Endothelial cell of umbilical vein (primary cell): ENCODE data around the gene THAP11.

Experiments
- EZH2 ChIP-seq: IDR thresholded peaks from 2 replicates; pipeline ENCODE4 v1.6.1; 2012; ENCODE audit warnings: borderline replicate concordance, low read depth, mild to moderate bottlenecking, moderate library complexity, low read length, inconsistent platforms; ENCODE audit not compliant: severe bottlenecking
- FOS ChIP-seq: IDR thresholded peaks from 2 replicates; pipeline ENCODE4 v1.6.1; 2011; ENCODE audit warnings: mild to moderate bottlenecking, low read length, moderate library complexity, borderline replicate concordance; ENCODE audit not compliant: insufficient read depth
- GATA2 ChIP-seq: IDR thresholded peaks from 2 replicates; pipeline ENCODE4 v1.7.0; 2011; ENCODE audit warnings: low read depth, mild to moderate bottlenecking, moderate library complexity, mixed read lengths, low read length; ENCODE audit not compliant: insufficient read length, insufficient read depth
- JUN ChIP-seq: IDR thresholded peaks from 2 replicates; pipeline ENCODE4 v1.6.1; 2011; ENCODE audit warnings: borderline replicate concordance, low read depth; ENCODE audit not compliant: insufficient read length, insufficient read depth
- MYC ChIP-seq: IDR thresholded peaks from one replicate; pipeline ENCODE4 v1.6.1; 2011; ENCODE audit warnings: mild to moderate bottlenecking, low read depth, low read length
- POLR2A ChIP-seq: IDR thresholded peaks from 2 replicates; pipeline ENCODE4 v1.6.1; 2012; ENCODE audit warnings: low read depth, mild to moderate bottlenecking, control low read depth, low read length
- POLR2AphosphoS5 ChIP-seq: IDR thresholded peaks from 2 replicates; pipeline ENCODE4 v1.6.1; 2012; ENCODE audit warnings: low read depth, mild to moderate bottlenecking, control low read depth, low read length, moderate library complexity; ENCODE audit not compliant: insufficient read depth
- TF ChIP-seq, protein P1 (sequence below): IDR thresholded peaks from 2 replicates; pipeline ENCODE4 v1.6.1; 2011; ENCODE audit not compliant: insufficient read depth, insufficient read length
- TF ChIP-seq, protein P2 (sequence below), 2 donors: IDR thresholded peaks; 1 replicate in 1 of 2; 2 replicates in 1 of 2; pipeline ENCODE4 v1.5.1; 2011; ENCODE audit warnings: low read length in 2 of 2, mild to moderate bottlenecking in 2 of 2, moderate library complexity in 2 of 2, control low read depth in 1 of 2, inconsistent platforms in 1 of 2, low read depth in 1 of 2; ENCODE audit not compliant: insufficient read depth in 1 of 2; ENCODE audit errors: extremely low read depth in 1 of 2

DNA sequence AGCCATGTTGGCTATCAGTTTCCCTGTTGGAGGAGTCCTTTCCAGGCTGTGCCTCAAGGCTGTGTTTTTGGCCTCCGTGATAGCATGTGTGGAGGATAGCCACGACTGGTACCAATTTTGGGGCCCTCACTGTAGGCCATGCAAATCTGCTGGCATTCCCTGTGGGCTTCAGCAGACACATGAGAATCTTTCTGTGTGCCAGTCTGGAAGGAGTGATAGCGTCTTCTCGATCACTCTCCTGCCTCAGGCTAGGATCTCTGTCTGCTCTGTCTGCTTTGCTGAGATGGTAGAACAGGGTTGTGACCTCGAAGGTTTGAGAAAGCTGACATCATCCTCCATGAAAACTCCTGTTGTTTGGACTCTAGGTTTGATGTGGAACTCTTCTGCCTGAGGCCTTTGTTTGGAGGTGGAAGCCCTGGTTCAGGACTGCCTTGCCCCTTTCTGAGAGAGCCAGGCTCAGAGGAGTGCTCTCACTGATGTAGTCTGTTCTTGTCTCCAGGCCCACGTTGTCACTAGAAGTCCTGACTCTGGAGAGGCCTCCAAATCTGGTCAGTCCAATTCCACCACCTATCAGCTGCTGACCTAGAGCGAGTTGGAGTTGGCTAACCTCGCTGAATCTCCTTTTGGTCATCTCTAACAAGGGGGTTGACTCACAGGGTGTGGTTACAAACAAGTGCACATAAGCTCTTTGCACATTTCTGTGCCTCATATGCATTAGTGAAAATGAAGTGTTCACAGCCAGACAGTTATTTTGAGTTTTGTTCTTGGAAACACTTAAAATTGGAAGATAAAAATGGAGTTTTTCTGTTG lies 18.7 kb downstream of the THAP11 start:
- no peak for TF ChIP-seq POLR2AphosphoS5
- TF ChIP-seq, protein P1, sequence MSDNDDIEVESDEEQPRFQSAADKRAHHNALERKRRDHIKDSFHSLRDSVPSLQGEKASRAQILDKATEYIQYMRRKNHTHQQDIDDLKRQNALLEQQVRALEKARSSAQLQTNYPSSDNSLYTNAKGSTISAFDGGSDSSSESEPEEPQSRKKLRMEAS: no peak
- TF ChIP-seq, protein P2, sequence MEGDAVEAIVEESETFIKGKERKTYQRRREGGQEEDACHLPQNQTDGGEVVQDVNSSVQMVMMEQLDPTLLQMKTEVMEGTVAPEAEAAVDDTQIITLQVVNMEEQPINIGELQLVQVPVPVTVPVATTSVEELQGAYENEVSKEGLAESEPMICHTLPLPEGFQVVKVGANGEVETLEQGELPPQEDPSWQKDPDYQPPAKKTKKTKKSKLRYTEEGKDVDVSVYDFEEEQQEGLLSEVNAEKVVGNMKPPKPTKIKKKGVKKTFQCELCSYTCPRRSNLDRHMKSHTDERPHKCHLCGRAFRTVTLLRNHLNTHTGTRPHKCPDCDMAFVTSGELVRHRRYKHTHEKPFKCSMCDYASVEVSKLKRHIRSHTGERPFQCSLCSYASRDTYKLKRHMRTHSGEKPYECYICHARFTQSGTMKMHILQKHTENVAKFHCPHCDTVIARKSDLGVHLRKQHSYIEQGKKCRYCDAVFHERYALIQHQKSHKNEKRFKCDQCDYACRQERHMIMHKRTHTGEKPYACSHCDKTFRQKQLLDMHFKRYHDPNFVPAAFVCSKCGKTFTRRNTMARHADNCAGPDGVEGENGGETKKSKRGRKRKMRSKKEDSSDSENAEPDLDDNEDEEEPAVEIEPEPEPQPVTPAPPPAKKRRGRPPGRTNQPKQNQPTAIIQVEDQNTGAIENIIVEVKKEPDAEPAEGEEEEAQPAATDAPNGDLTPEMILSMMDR (IDR thresholded peaks at IDR 0.05; ENCODE audit: extremely low read depth in 1 of 2, insufficient read depth in 1 of 2, low read depth in 1 of 2, low read length in 2 of 2): no peak
- TF ChIP-seq EZH2: no peak
- no peak for TF ChIP-seq POLR2A
- no peak for TF ChIP-seq GATA2
- no peak for TF ChIP-seq JUN
- TF ChIP-seq FOS: no peak
- TF ChIP-seq MYC: no peak
